Measurements from ENCODE around the gene SLC35D1.

GRCh38 chr1:67019121-67019520, 34.8 kb downstream of the SLC35D1 start:
- TF ChIP-seq CTCF (conservative IDR thresholded peaks at IDR 0.05; ENCODE audit: low read length) (no peak), EZH2phosphoT487 (IDR thresholded peaks at IDR 0.05; ENCODE audit: borderline replicate concordance) (no peak)

All from Loucy (cell line).